Liver (tissue), 9 donors: ENCODE results near the gene ITPRID2. TPM values are rescaled to one million over a fixed set of nuclear protein-coding genes. Genes with fewer than 3 reads are reported as not detected.

Source experiments
- DNase-seq: peaks from one replicate; pipeline ENCODE4 v3.0.0-alpha.2; 2017; ENCODE audit warnings: low spot score
- H3K27ac ChIP-seq, 2 donors: one replicate each; pipeline ENCODE4 v1.7.0; 2013; ENCODE audit warnings: inconsistent platforms in 2 of 2, low read length in 2 of 2, control low read depth in 1 of 2, low read depth in 1 of 2, mild to moderate bottlenecking in 1 of 2
- H3K27me3 ChIP-seq, 4 donors: one replicate each; pipeline versions ENCODE4 v1.6.1 to v1.7.0; 2013; ENCODE audit warnings: low read length in 3 of 4, inconsistent platforms in 1 of 4, mild to moderate bottlenecking in 1 of 4, moderate library complexity in 1 of 4; ENCODE audit not compliant: control insufficient read depth in 4 of 4, insufficient read depth in 4 of 4
- H3K36me3 ChIP-seq, 4 donors: one replicate each; pipeline versions ENCODE4 v1.6.1 to v1.7.0; 2013; ENCODE audit warnings: low read length in 3 of 4, mild to moderate bottlenecking in 3 of 4, low read depth in 1 of 4, moderate library complexity in 1 of 4; ENCODE audit not compliant: control insufficient read depth in 4 of 4, insufficient read depth in 3 of 4
- H3K4me1 ChIP-seq, 4 donors: one replicate each; pipeline versions ENCODE4 v1.6.1 to v1.7.0; 2013; ENCODE audit warnings: low read length in 3 of 4, mild to moderate bottlenecking in 3 of 4, moderate library complexity in 1 of 4; ENCODE audit not compliant: control insufficient read depth in 4 of 4, insufficient read depth in 4 of 4
- H3K4me3 ChIP-seq, 3 donors: one replicate each; pipeline versions ENCODE4 v1.6.1 to v1.7.0; 2013; ENCODE audit warnings: low read length in 3 of 3, control low read depth in 1 of 3, low read depth in 1 of 3, mild to moderate bottlenecking in 1 of 3
- H3K9ac ChIP-seq, 2 donors: one replicate each; pipeline ENCODE4 v1.7.0; 2013; ENCODE audit warnings: low read length in 2 of 2, mild to moderate bottlenecking in 2 of 2, moderate library complexity in 2 of 2, control low read depth in 1 of 2, low read depth in 1 of 2
- H3K9me3 ChIP-seq, 4 donors: one replicate each; pipeline versions ENCODE4 v1.6.1 to v1.7.0; 2013; ENCODE audit warnings: low read length in 3 of 4; ENCODE audit not compliant: control insufficient read depth in 4 of 4
- FOXA1 ChIP-seq: IDR thresholded peaks from 2 replicates; pipeline ENCODE4 v1.6.1; 2016; ENCODE audit warnings: antibody characterized with exemption
- FOXA2 ChIP-seq: IDR thresholded peaks from 2 replicates; pipeline ENCODE4 v1.6.1; 2016; ENCODE audit warnings: antibody characterized with exemption
- HNF4A ChIP-seq, 2 donors: conservative IDR thresholded peaks; 2 replicates each; pipeline ENCODE4 v1.6.1; 2016; ENCODE audit warnings: antibody characterized with exemption in 2 of 2, mild to moderate bottlenecking in 2 of 2
- HNF4G ChIP-seq: IDR thresholded peaks from 2 replicates; pipeline ENCODE4 v1.6.1; 2016; ENCODE audit warnings: antibody characterized with exemption
- NR2F2 ChIP-seq: IDR thresholded peaks from 2 replicates; pipeline ENCODE4 v1.6.1; 2016; ENCODE audit warnings: antibody characterized with exemption
- REST ChIP-seq: IDR thresholded peaks from 2 replicates; pipeline ENCODE4 v1.6.1; 2016; ENCODE audit warnings: antibody characterized with exemption, mild to moderate bottlenecking
- RXRA ChIP-seq, 2 donors: IDR thresholded peaks; 2 replicates each; pipeline ENCODE4 v1.6.1; 2017 to 2018; ENCODE audit warnings: antibody characterized with exemption in 2 of 2, mild to moderate bottlenecking in 1 of 2
- TAF1 ChIP-seq: conservative IDR thresholded peaks from 2 replicates; pipeline ENCODE4 v1.6.1; 2016; ENCODE audit warnings: antibody characterized with exemption, mild to moderate bottlenecking
- YY1 ChIP-seq: IDR thresholded peaks from 2 replicates; pipeline ENCODE4 v1.6.1; 2016; ENCODE audit warnings: antibody characterized with exemption, mild to moderate bottlenecking
- ZBTB33 ChIP-seq: IDR thresholded peaks from 2 replicates; pipeline ENCODE4 v1.6.1; 2016; ENCODE audit warnings: antibody characterized with exemption
- WGBS: extraction: QIAGEN DNeasy Blood & Tissue Kit; methylation state at CpG from one replicate; pipeline ENCODE4 v1.1.7; 2013; 5-methylcytosine and 5-hydroxymethylcytosine counted together
- polyA plus RNA-seq, 2 donors: library from polyadenylated mRNA; stranded (reverse) in 1 of 2; unstranded in 1 of 2; fragments of 200-250 nt in 1 of 2; fragments of >200 nt in 1 of 2; fragmentation: Nextera tagmentation in 1 of 2; extraction: Ambion mirVana in 1 of 2; gene quantifications; one replicate each; pipeline versions ENCODE4 v1.2.1 to v1.2.3, GENCODE V29; 2013 to 2015
- total RNA-seq, 2 donors: library from RNA; depleted of rRNA; stranded (reverse); fragments of >200 nt; gene quantifications; one replicate each; pipeline ENCODE4 v1.2.3, GENCODE V29; 2014
- TF ChIP-seq, protein P1 (sequence below): IDR thresholded peaks from 2 replicates; pipeline ENCODE4 v1.6.1; 2016; ENCODE audit warnings: antibody characterized with exemption
- TF ChIP-seq, protein P2 (sequence below): IDR thresholded peaks from 2 replicates; pipeline ENCODE4 v1.6.1; 2016; ENCODE audit warnings: antibody characterized with exemption
- donor health status: healthy.
- donor health status: healthy.
- donor health status: healthy.
- donor health status: healthy.
- donor health status: healthy.

Gene ITPRID2
- total and polyA plus RNA-seq, 4 donors, result 31.2 to 145 (median 55.1) TPM

GRCh38 chr2:181862583-181863281, 28.8 kb upstream of the ITPRID2 start:
- H3K27me3 ChIP-seq, result no peaks in the 10 kb centered on the region
- H3K4me1 ChIP-seq, result no peaks in the 10 kb centered on the region
- 95% methylated on average over 4 of the region's 4 CpGs for WGBS
- no peak overlapping the region for H3K9ac ChIP-seq
- no peak overlapping the region for H3K4me3 ChIP-seq
- TF ChIP-seq NR2F2 (no peak), ZBTB33 (no peak), RXRA (IDR thresholded peaks at IDR 0.05) (no peak), HNF4G (no peak), REST (no peak), YY1 (no peak)
- TF ChIP-seq, protein P1, sequence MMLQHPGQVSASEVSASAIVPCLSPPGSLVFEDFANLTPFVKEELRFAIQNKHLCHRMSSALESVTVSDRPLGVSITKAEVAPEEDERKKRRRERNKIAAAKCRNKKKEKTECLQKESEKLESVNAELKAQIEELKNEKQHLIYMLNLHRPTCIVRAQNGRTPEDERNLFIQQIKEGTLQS, result no peak
- TF ChIP-seq, protein P2, sequence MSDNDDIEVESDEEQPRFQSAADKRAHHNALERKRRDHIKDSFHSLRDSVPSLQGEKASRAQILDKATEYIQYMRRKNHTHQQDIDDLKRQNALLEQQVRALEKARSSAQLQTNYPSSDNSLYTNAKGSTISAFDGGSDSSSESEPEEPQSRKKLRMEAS, result no peak
- no peaks in the 10 kb centered on the region for H3K36me3 ChIP-seq
- H3K27ac ChIP-seq, result no peak overlapping the region
- H3K9me3 ChIP-seq, result no peaks in the 10 kb centered on the region
- no peak for DNase-seq

- TF ChIP-seq, protein P2, result no peak
- no peak for TF ChIP-seq RXRA (IDR thresholded peaks at IDR 0.05)
- TF ChIP-seq FOXA2, result no peak
- no peak for TF ChIP-seq TAF1
- TF ChIP-seq HNF4A (conservative IDR thresholded peaks at IDR 0.05), result no peak
- TF ChIP-seq, protein P1, result no peak
- no peak for TF ChIP-seq FOXA1
- H3K27me3 ChIP-seq, result no peaks in the 10 kb centered on the region
- WGBS, result 78% methylated on average over 1 of the region's 1 CpG
- no peak overlapping the region for H3K4me3 ChIP-seq
- no peak for DNase-seq
- no peak overlapping the region for H3K9ac ChIP-seq
- H3K9me3 ChIP-seq, result no peaks in the 10 kb centered on the region
- no peaks in the 10 kb centered on the region for H3K4me1 ChIP-seq
- no peak overlapping the region for H3K27ac ChIP-seq
- no peaks in the 10 kb centered on the region for H3K36me3 ChIP-seq
These were observed 19.4 kb upstream of the ITPRID2 start for GRCh38 chr2:181872178-181872577.
